D721Med (cell line): ENCODE data around the gene TMEM178B.

Experiments used
- DNase-seq: peaks from one replicate; pipeline ENCODE4 v3.0.0; 2011; ENCODE audit warnings: low spot score; ENCODE audit not compliant: insufficient read length
- FAIRE-seq: peaks from 2 replicates; lab custom pipeline; 2011; peaks lifted over from hg19 to GRCh38; lab: Jason Lieb, UNC
- CTCF ChIP-seq: IDR thresholded peaks from 2 replicates; pipeline ENCODE4 v1.5.1; 2012; ENCODE audit warnings: mild to moderate bottlenecking, control low read depth; ENCODE audit not compliant: insufficient read depth; ENCODE audit errors: missing control alignments

TMEM178B gene

GRCh38 chr7:141427134-141427533 is 353.3 kb downstream of the TMEM178B start:
- no peak for DNase-seq
- no peak for FAIRE-seq
- TF ChIP-seq CTCF, result no peak

GRCh38 chr7:141430455-141431139 is 356.7 kb downstream of the TMEM178B start:
- FAIRE-seq, result no peak
- TF ChIP-seq CTCF, result no peak
- no peak for DNase-seq

GRCh38 chr7:141431140-141431479 is 357.2 kb downstream of the TMEM178B start:
- DNase-seq, result no peak
- FAIRE-seq, result no peak
- no peak for TF ChIP-seq CTCF

- TF ChIP-seq CTCF, result no peak
- FAIRE-seq, result no peak
- no peak for DNase-seq
Observed at GRCh38 chr7:141431711-141432110, 357.8 kb downstream of the TMEM178B start.

GRCh38 chr7:141433698-141434097 is 359.8 kb downstream of the TMEM178B start:
- DNase-seq, result no peak
- no peak for TF ChIP-seq CTCF
- no peak for FAIRE-seq

- FAIRE-seq, result no peak
- no peak for DNase-seq
Observed at GRCh38 chr7:141436139-141436538, 362.3 kb downstream of the TMEM178B start.

More at GRCh38 chr7:141436139-141436538, 362.3 kb downstream of the TMEM178B start:
- no peak for TF ChIP-seq CTCF
